GM23338 (cell line): ENCODE data around the gene GOLGA6L9. TPM values are rescaled to one million over a fixed set of nuclear protein-coding genes. Genes with fewer than 3 reads are reported as not detected.
"Not testable (repeated sequence)": the region's sequence is repeated elsewhere in the genome, so short reads cannot be mapped to it uniquely, and the experiment has no call there.

Source experiments
- ATAC-seq: fragments of 200-7000 bp; cut with Tn5 transposase; 3 replicates; pipeline ENCODE4 v1.9.1; 2020
- DNase-seq: peaks from one replicate; pipeline ENCODE4 v3.0.0-alpha.2; 2015; ENCODE audit warnings: low spot score
- H2AFZ ChIP-seq: fragments of 200-600 bp; sonication (generic); 2 replicates; pipeline ENCODE4 v1.8.0; 2016; ENCODE audit warnings: antibody characterized with exemption, mild to moderate bottlenecking, moderate library complexity
- H3F3A ChIP-seq: fragments of 200-600 bp; sonication (generic); replicated peaks from 2 replicates; pipeline ENCODE4 v1.8.0; 2017; ENCODE audit warnings: antibody characterized with exemption, mixed run types, low read depth
- H3K27ac ChIP-seq: fragments of 200-600 bp; sonication (generic); 2 replicates; pipeline ENCODE4 v1.6.1; 2016; ENCODE audit warnings: low read depth
- H3K27me3 ChIP-seq: fragments of 200-600 bp; sonication (generic); 2 replicates; pipeline ENCODE4 v1.8.0; 2016; ENCODE audit warnings: mild to moderate bottlenecking, mixed run types, moderate library complexity; ENCODE audit not compliant: insufficient read depth
- H3K36me3 ChIP-seq: fragments of 200-600 bp; sonication (generic); 2 replicates; pipeline ENCODE4 v1.8.0; 2016; ENCODE audit warnings: mild to moderate bottlenecking; ENCODE audit not compliant: insufficient read depth
- H3K4me1 ChIP-seq: fragments of 200-600 bp; sonication (generic); 2 replicates; pipeline ENCODE4 v1.8.0; 2016; ENCODE audit warnings: mild to moderate bottlenecking, moderate library complexity; ENCODE audit not compliant: insufficient read depth
- H3K4me2 ChIP-seq: fragments of 200-600 bp; sonication (generic); 2 replicates; pipeline ENCODE4 v1.7.1; 2017; ENCODE audit warnings: mixed run types
- H3K4me3 ChIP-seq: fragments of 200-600 bp; sonication (generic); 2 replicates; pipeline ENCODE4 v1.6.1; 2016; ENCODE audit warnings: mixed run types
- H3K79me2 ChIP-seq: fragments of 200-600 bp; sonication (generic); replicated peaks from 2 replicates; pipeline ENCODE4 v1.8.0; 2017; ENCODE audit warnings: mild to moderate bottlenecking; ENCODE audit not compliant: insufficient read depth
- H3K9me2 ChIP-seq: fragments of 200-600 bp; sonication (generic); 2 replicates; pipeline ENCODE4 v1.8.0; 2017; ENCODE audit not compliant: insufficient read depth
- H4K20me1 ChIP-seq: fragments of 200-600 bp; sonication (generic); replicated peaks from 2 replicates; pipeline ENCODE4 v1.8.0; 2017; ENCODE audit warnings: mild to moderate bottlenecking; ENCODE audit not compliant: insufficient read depth
- H3K27ac Mint-ChIP-seq: 2 replicates; pipeline ENCODE4 v1.8.0; 2020; ENCODE audit warnings: inconsistent platforms, mild to moderate bottlenecking, moderate library complexity, mixed read lengths
- H3K27me3 Mint-ChIP-seq: 3 replicates; pipeline ENCODE4 v1.8.0; 2022; ENCODE audit warnings: low read depth, mild to moderate bottlenecking, moderate library complexity, mixed read lengths, inconsistent platforms; ENCODE audit not compliant: insufficient read depth, poor library complexity
- H3K36me3 Mint-ChIP-seq: 3 replicates; pipeline ENCODE4 v1.8.0; 2021; ENCODE audit warnings: low read depth, mild to moderate bottlenecking, inconsistent platforms, moderate library complexity, mixed read lengths
- H3K4me1 Mint-ChIP-seq: 3 replicates; pipeline ENCODE4 v1.8.0; 2020; ENCODE audit warnings: mild to moderate bottlenecking, inconsistent platforms, mixed read lengths
- H3K4me3 Mint-ChIP-seq: 3 replicates; pipeline ENCODE4 v1.8.0; 2021; ENCODE audit warnings: moderate library complexity, mild to moderate bottlenecking, inconsistent platforms, mixed read lengths
- H3K9me3 Mint-ChIP-seq: 3 replicates; pipeline ENCODE4 v1.8.0; 2020; ENCODE audit warnings: moderate library complexity, mild to moderate bottlenecking, inconsistent platforms, mixed read lengths
- CREB1 ChIP-seq: fragments of 250-450 bp; sonication (Bioruptor Pico); IDR thresholded peaks from 2 replicates; pipeline ENCODE4 v1.5.0; 2020; ENCODE audit warnings: low read depth, mild to moderate bottlenecking, moderate library complexity
- EZH2 ChIP-seq: fragments of 200-600 bp; sonication (generic); IDR thresholded peaks from one replicate; pipeline ENCODE4 v1.8.0; 2017; ENCODE audit warnings: antibody characterized with exemption, mild to moderate bottlenecking, low read depth; ENCODE audit not compliant: unreplicated experiment
- EZH2phosphoT487 ChIP-seq: fragments of 200-600 bp; sonication (generic); IDR thresholded peaks from one replicate; pipeline ENCODE4 v1.8.1; 2018; ENCODE audit warnings: antibody characterized with exemption; ENCODE audit not compliant: unreplicated experiment
- JUNB ChIP-seq: IDR thresholded peaks from one replicate; pipeline ENCODE4 v1.6.1; 2016; ENCODE audit warnings: antibody characterized with exemption; ENCODE audit not compliant: unreplicated experiment
- POLR2AphosphoS5 ChIP-seq: IDR thresholded peaks from 2 replicates; pipeline ENCODE4 v1.6.1; 2016; ENCODE audit warnings: antibody characterized with exemption, low read depth
- polyA plus RNA-seq: library from polyadenylated mRNA; unstranded; fragments of >200 nt; fragmentation: Nextera tagmentation; extraction: Ambion mirVana; gene quantifications from 2 replicates; pipeline ENCODE4 v1.2.1, GENCODE V29; 2016
- total RNA-seq: library from RNA; depleted of rRNA; stranded (reverse); fragments of >200 nt; shearing (Covaris generic); gene quantifications from 2 replicates; pipeline ENCODE4 v1.2.3, GENCODE V29; 2014
- TF ChIP-seq, protein P1 (sequence below): IDR thresholded peaks from 2 replicates; pipeline ENCODE4 v1.6.1; 2016; ENCODE audit warnings: antibody characterized with exemption
- TF ChIP-seq, protein P2 (sequence below), 2 experiments: fragments of 200-600 bp in 1 of 2; sonication (generic) in 1 of 2; conservative IDR thresholded peaks; 2 replicates each; pipeline versions ENCODE4 v1.5.1 to v1.6.1; 2016 to 2017; ENCODE audit warnings: antibody characterized with exemption in 2 of 2, low read depth in 2 of 2, mild to moderate bottlenecking in 2 of 2, moderate library complexity in 1 of 2

The GOLGA6L9 gene
- total and polyA plus RNA-seq, 2 experiments from 2014 or later: 11.0 to 12.7 TPM

- Histone ChIP-seq H3K27ac (no peak overlapping the region; the same call in 1 of the 2 replicates), H3K36me3 (no peaks in the 10 kb centered on the region), H4K20me1 (no peaks in the 10 kb centered on the region; the same call in 1 of the 2 replicates), H3K4me1 (peaks cover 34% of the 10 kb centered on the region), H3K27me3 (no peaks in the 10 kb centered on the region), H3K4me3 (no peak overlapping the region), H3K4me2 (no peak overlapping the region), H3K9me2 (no peaks in the 10 kb centered on the region), H3F3A (no peaks in the 10 kb centered on the region), H3K79me2 (peaks cover 89% of the 10 kb centered on the region), H2AFZ (no peak overlapping the region)
- H3K4me3 Mint-ChIP-seq: no peak overlapping the region
- H3K4me1 Mint-ChIP-seq: peaks cover 40% of the 10 kb centered on the region
- no peak for TF ChIP-seq EZH2phosphoT487
- no peak overlapping the region for H3K27ac Mint-ChIP-seq
- peaks cover 4% of the 10 kb centered on the region for H3K27me3 Mint-ChIP-seq
- ATAC-seq (no peak), DNase-seq (no peak)
- H3K36me3 Mint-ChIP-seq: peaks cover 9% of the 10 kb centered on the region; the same call in 2 of the 3 replicates
- H3K9me3 Mint-ChIP-seq: no peaks in the 10 kb centered on the region
These were observed 35.9 kb upstream of the GOLGA6L9 start for GRCh38 chr15:82393671-82394070.

GRCh38 chr15:82395788-82396187, 33.8 kb upstream of the GOLGA6L9 start:
- H3K27me3 ChIP-seq, H3K27ac ChIP-seq, H2AFZ ChIP-seq, H3K36me3 ChIP-seq, H3K27ac Mint-ChIP-seq, H3K4me3 Mint-ChIP-seq, H3K4me2 ChIP-seq, H3K27me3 Mint-ChIP-seq, DNase-seq, H3K36me3 Mint-ChIP-seq, H3K9me3 Mint-ChIP-seq, ATAC-seq, H3F3A ChIP-seq, H3K4me3 ChIP-seq, H3K9me2 ChIP-seq: not testable (repeated sequence)
- H3K4me1 Mint-ChIP-seq: peaks cover 36% of the 10 kb centered on the region
- Histone ChIP-seq H4K20me1 (peaks cover 10% of the 10 kb centered on the region; the same call in 1 of the 2 replicates), H3K79me2 (peaks cover 91% of the 10 kb centered on the region), H3K4me1 (peaks cover 31% of the 10 kb centered on the region)

GRCh38 chr15:82397817-82398216, 31.8 kb upstream of the GOLGA6L9 start:
- H3K4me1 Mint-ChIP-seq: peaks cover 22% of the 10 kb centered on the region
- H2AFZ ChIP-seq: no peak overlapping the region
- no peaks in the 10 kb centered on the region for H3K9me3 Mint-ChIP-seq
- H3K36me3 ChIP-seq: no peaks in the 10 kb centered on the region
- no peaks in the 10 kb centered on the region for H3K9me2 ChIP-seq
- H3K79me2 ChIP-seq: peaks cover 88% of the 10 kb centered on the region
- H3K27ac ChIP-seq: peak overlapping the region; percentile 21; the same call in 1 of the 2 replicates
- no peak overlapping the region for H3K4me3 Mint-ChIP-seq
- ATAC-seq (no peak), DNase-seq (no peak)
- peaks cover 10% of the 10 kb centered on the region; the same call in 1 of the 2 replicates for H4K20me1 ChIP-seq
- peaks cover 23% of the 10 kb centered on the region for H3K4me1 ChIP-seq
- TF ChIP-seq EZH2 (no peak), POLR2AphosphoS5 (no peak), CREB1 (no peak), EZH2phosphoT487 (no peak), JUNB (no peak)
- TF ChIP-seq, protein P1, sequence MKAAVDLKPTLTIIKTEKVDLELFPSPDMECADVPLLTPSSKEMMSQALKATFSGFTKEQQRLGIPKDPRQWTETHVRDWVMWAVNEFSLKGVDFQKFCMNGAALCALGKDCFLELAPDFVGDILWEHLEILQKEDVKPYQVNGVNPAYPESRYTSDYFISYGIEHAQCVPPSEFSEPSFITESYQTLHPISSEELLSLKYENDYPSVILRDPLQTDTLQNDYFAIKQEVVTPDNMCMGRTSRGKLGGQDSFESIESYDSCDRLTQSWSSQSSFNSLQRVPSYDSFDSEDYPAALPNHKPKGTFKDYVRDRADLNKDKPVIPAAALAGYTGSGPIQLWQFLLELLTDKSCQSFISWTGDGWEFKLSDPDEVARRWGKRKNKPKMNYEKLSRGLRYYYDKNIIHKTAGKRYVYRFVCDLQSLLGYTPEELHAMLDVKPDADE: no peak
- TF ChIP-seq, protein P2, sequence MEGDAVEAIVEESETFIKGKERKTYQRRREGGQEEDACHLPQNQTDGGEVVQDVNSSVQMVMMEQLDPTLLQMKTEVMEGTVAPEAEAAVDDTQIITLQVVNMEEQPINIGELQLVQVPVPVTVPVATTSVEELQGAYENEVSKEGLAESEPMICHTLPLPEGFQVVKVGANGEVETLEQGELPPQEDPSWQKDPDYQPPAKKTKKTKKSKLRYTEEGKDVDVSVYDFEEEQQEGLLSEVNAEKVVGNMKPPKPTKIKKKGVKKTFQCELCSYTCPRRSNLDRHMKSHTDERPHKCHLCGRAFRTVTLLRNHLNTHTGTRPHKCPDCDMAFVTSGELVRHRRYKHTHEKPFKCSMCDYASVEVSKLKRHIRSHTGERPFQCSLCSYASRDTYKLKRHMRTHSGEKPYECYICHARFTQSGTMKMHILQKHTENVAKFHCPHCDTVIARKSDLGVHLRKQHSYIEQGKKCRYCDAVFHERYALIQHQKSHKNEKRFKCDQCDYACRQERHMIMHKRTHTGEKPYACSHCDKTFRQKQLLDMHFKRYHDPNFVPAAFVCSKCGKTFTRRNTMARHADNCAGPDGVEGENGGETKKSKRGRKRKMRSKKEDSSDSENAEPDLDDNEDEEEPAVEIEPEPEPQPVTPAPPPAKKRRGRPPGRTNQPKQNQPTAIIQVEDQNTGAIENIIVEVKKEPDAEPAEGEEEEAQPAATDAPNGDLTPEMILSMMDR (conservative IDR thresholded peaks at IDR 0.05; ENCODE audit: low read depth in 2 of 2): no peak
- peaks cover 9% of the 10 kb centered on the region; the same call in 2 of the 3 replicates for H3K36me3 Mint-ChIP-seq
- H3K27ac Mint-ChIP-seq: peak overlapping the region; percentile 84
- H3K27me3 ChIP-seq: no peaks in the 10 kb centered on the region
- no peak overlapping the region for H3K4me2 ChIP-seq
- no peaks in the 10 kb centered on the region for H3F3A ChIP-seq
- H3K27me3 Mint-ChIP-seq: peaks cover 2% of the 10 kb centered on the region
- H3K4me3 ChIP-seq: no peak overlapping the region
